NCI-H1105 treated with DMSO at 0.1 percent for 48 hours (cell line): ENCODE data around the gene KCNMB2.
A peak's percentile ranks its signal among the peaks of the same experiment; 100 is the strongest.
"Not testable (repeated sequence)": the region's sequence is repeated elsewhere in the genome, so short reads cannot be mapped to it uniquely, and the experiment has no call there.

Source experiments
- DNase-seq: peaks from one replicate; lab custom pipeline; 2025; lab: John Stamatoyannopoulos, UW

Gene KCNMB2

DNA sequence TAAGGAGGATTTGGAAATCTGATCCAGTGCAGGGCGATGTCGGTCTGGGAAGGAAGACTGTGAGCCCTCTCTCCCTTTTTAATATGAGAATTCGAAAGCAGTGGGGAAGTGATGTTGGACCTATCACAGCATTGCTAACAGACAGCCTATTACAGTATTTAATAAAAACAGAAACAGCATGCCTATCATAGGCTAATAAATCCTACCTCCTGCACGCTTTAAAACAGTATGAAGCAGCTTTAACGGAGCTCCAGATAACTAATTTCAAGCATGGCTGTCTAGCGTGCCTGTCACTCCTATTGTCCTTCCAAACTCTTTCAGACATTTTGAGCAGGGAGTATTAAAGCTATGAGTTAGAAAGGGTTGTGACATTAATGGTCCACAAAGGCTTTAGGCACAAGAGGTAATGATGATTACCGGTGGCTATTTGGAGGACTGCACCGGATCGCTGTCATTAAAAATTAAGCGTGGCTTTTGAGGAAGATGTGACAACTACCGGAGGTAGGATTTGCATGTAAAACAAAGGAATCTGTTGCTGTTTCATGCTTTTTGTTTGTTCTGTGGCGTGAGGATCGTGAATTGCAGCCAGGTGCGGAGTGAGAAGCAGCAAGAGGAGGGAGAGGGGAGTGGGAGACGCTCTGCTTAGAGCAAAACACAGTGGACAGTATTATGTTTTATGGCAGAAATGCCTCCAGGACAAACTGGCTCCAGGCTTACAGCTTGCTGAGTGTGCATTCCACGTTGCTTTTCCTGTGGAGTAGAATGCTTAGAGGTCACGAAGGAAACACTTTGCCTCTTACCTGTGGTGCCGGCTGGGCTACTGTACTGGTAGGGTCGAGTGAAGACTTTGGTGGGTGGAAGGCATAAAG, at the start of gene KCNMB2:
Gene KCNMB2 (plus strand): TSS at position 226 of the 869 bp plus-strand sequence.
- DNase-seq, result peak; percentile 88

- no peak for DNase-seq
These were observed 49.3 kb upstream of the KCNMB2 start for GRCh38 chr3:178486903-178487302.

GRCh38 chr3:178487752-178488151, 48.5 kb upstream of the KCNMB2 start:
- DNase-seq, result no peak

GRCh38 chr3:178491751-178492150, 44.5 kb upstream of the KCNMB2 start:
- DNase-seq, result no peak

DNA sequence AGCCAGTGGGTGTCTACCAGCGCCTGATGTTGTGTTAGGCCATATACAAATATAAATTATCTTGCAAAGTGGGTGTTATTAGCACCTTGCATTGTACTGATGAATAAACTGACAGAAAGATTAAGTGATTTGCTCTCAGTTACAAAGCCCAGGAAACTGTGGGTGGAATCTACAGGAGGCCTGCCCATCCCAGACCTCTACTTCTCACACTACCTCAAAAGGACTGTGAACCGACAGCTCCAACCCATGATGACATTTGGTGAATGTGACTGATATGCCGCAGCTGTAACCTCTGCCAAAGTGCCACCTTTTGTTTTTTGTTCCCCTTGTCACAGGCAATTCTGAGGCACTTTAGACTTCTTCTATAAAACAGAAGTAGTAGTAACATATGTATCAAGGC, 43.7 kb upstream of the KCNMB2 start:
- DNase-seq, result no peak

DNA sequence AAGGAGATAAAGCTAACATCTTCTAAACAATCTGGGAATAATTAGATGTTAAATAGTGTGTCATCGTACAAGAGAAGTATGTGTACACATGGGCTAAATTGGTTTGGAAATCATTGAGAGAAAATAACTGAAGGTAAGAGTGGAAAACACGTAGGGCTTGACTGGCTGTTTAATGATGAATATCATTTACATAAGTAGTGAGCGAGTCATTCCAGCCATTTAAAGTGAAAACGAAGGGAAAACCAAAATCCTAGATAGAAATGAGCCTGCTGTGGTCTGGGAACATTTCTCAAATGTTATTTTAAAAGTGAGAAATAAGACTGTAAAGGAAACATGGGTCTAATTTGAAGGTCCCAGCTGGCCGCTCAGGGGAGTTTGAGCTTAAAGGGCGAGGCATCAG, 41.9 kb upstream of the KCNMB2 start:
- no peak for DNase-seq

GRCh38 chr3:178496911-178497310, 39.3 kb upstream of the KCNMB2 start:
- no peak for DNase-seq

DNA sequence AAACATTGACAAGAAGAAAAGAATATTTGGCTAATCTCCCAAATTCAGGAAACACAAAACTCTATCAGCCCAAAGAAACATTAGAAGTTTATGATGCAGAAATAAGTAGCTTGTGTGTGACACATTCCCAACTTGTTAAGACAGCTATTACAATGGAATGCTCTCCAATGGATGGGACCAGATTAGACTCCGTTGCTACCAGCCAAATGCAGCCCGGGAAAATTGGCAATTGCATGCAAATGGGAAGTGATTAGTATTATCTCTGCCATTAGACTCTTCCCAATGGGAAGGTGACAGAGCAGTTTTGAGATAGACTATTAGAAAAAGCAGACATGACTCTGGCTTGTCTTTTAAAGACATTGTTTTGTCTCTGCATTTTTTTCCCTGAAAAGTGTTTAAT, 37.4 kb upstream of the KCNMB2 start:
- DNase-seq, result no peak

- no peak for DNase-seq
These were observed 35.6 kb upstream of the KCNMB2 start for GRCh38 chr3:178500631-178501030.

DNA sequence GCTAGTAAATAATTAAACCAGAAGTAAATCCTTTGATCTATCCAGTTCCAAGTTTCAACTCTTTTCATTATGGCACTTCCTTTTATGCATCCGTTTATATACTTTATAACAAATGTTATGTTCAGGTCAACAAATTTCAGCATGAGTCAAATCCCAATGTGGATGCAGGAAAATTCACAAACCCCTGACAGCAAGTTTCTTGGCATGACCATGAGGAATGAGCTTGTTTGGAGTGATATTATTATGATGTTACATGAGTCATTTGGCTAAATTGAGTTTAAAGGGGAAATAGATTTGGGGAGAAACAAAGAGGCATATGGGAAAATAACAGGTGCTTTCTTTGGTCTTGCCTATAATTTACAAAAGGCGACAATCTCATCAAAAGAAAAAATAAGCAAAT, 32.1 kb upstream of the KCNMB2 start:
- no peak for DNase-seq

- no peak for DNase-seq
These were observed 30.4 kb upstream of the KCNMB2 start for GRCh38 chr3:178505832-178506231.

- DNase-seq, result no peak
These were observed 28.5 kb upstream of the KCNMB2 start for GRCh38 chr3:178507507-178508442.

DNA sequence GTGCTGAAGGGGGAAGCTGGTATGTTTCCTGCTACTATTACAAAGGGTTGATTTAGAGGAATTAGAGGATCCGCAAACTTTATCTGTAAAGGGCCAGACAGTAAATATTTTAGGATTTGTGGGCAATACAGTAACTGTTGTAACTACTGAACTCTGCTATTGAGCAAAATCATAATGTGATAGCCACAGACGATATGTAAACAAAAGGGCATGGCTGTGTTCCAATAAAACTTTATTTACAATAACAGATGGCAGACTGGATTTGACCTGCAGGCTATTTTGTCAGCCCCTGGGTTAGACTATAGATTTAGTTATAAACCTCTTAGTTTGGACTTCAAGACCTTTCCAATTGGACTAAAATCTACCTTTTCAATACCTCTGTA, 27.8 kb upstream of the KCNMB2 start:
- no peak for DNase-seq

DNA sequence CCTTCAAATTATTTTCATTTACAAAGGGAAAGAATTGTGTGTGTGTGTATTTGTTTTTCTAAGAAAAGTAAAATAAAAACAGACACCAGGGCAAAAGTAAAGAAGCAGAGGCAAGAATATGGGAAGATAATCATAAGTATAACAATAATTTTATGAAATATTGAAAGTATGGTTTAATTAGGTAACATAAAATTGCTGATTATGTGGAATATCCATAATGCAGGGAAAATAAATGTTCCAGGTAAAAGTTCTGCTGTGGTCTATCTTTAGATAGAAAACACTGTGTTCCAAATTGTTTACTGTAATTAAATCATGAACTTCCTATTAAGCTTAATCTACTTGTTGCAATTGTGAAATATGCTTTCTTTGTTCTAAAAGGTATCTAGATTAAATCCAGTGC, 25.7 kb upstream of the KCNMB2 start:
- no peak for DNase-seq

DNA sequence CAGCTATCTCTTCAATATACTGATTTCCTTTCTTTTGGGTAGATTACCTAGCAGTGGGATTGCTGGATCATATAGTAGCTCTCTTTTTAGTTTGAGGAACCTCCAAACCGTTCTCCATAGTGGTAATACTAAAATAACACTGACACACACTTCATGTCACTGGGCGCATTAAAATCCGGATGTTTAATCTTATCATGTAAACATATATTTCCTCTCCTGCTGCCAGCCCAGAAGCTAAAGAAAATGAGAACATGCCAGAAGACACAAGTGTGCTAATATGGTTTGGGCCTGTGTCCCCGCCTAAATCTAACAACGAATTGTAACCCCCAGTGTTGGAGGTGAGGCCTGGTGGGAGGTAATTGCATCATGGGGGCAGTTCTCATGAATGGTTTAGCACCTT, 23.6 kb upstream of the KCNMB2 start:
- DNase-seq, result no peak

DNA sequence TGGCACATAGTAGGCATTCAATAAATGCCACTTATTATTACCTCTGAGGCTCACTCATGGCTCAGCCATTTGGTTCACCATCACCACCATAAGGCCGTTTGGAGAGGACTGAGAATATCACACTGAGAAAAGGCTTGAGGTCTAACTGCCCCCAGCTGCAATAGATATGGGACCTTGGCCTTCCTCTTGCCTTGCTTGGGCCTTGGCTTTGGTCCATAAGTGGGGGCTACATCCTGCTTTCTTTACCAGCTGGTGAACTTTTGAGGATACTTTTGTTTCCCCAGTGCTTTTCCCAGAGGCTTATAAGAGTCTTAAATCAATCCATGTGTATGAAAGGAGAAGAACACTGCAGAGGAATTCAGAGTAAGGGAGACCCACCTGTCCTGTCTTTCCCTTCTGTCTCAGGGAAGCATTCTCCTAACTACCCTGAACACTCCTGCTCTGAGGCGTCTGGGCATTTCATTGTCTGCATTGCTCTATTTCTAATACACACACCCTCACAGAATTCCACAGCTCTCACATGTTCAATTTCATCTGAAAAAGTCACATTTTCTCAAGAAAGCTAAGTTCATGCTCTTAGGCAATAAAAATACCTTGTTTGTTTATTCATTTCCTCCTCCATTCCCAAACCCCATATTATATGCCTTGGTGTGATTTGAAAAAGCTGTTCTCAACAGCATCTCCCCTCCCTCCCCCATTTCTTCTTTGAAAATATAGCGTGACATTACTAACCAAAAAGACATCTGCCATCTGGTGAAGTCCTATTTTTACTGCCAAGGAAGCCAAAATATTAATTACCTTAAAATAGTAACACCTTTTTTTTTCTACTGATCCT, 22.5 kb upstream of the KCNMB2 start:
- no peak for DNase-seq

DNA sequence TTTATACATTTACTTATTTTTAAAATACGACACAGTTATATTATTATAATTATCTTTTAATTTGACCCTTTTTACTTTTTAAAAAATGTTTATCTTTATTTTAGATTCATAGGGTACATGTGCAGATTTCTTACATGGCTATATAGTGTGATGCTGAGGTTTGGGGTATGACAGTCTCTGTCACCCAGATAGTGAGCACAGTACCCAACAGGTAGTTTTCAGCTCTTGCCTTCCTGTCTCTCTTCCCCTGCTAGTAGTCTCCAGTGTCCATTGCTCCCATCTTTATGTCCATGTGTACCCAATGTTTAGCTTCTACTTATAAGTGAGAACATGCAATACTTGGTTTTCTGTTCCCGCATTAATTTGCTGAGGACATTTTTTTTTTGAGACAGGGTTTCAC, 21.8 kb upstream of the KCNMB2 start:
- DNase-seq, result no peak

DNA sequence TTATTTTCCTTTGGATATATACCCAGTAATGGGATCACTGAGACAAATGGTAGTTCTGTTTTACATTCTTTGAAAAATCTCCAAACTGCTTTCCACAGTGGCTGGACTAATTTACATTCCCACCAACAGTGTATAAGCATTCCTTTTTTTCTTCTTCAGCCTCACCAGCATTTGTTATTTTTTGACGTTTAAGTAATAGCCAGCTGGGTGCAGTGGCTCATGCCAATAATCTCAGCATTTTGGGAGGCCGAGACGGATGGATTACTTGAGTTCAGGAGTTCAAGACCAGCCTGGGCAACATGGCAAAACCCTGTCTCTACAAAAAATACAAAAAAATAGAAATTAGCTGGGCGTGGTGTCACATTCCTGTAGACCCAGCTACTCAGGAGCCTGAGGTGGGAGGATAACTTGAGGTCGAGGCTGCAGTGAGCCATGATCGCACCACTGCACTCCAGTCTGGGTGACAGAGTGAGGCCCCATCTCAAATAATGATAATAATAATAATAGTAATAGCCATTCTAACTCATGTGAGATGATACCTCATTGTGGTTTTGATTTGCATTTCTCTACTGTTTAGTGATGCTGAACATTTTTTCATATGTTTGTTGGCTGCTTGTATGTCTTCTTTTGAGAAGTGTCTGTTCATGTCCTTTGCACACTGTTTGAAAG, 21.0 kb upstream of the KCNMB2 start:
- DNase-seq, result not testable (repeated sequence)

DNA sequence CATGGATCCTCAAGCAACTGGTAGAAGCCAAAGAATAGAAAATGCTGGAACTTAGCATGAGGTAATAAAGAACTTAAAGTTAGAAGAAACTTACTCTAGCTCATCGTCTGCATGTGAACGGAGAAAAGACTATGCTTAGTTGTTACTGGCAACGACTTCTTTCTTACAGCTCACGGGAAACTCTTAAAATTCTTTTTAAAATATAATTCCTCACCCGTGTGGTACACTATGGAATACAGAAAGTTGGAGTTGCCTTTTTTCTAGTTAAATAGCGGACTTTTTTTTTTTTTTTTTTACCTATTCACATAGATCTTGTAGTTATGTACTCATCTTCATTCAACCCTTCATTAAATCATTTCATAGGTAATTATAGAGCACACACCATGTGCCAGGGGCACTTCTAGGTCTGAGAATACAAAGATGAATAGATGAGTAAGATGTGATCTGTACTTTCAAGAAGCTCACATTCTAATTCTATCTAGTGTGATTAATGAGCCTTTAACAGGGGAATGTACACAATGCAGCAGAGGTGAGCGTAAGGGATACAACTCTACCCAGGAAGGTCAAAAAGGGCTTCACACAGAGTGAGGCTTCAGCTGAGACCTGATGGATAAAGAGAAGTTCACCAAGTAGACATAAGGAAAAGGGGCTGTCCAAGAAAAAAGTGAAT, 18.4 kb upstream of the KCNMB2 start:
- DNase-seq, result no peak

DNA sequence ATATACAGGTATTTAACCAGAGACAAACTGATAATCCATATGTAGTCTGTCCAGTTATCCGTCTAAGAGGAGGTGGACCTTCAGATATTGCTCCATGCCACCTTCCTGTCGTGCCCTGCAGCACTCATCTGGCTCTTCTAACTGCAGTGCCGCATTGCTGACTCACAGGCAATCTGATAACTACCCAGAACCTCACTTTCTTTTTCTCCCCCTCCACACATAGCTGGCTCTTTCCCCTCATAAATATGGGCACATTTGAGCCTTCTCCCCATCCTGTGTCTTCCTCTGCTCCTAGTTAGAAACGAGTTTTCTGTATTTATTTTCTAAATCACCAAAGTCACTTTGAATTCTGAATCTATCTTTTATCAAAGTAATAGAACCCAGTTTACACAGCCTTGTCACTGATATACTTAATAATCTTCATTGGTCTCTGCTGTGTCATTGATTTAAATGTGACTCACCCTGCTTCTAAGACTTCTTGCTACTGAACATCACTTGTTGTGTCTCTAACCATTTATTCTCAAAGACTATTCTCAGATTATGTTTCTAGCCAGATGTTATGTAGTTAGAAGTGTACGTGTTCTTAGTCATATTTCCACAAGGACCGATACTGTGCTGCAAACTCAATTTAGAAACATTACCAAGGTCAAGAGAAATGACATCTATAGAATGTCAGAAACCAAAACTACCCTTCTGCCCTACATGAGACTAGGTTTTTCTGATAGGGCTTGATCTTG, 17.4 kb upstream of the KCNMB2 start:
- DNase-seq, result no peak
